GM20000 (cell line): Measurements from ENCODE around the gene NELL1.

ENCODE experiments used
- DNase-seq: peaks from one replicate; pipeline ENCODE4 v3.0.0; 2012; ENCODE audit warnings: low spot score
- TF ChIP-seq, protein P1 (sequence below): IDR thresholded peaks from 2 replicates; pipeline ENCODE4 v1.5.1; 2012; ENCODE audit warnings: mild to moderate bottlenecking, control low read depth; ENCODE audit errors: extremely low read depth, missing control alignments

The NELL1 gene

DNA sequence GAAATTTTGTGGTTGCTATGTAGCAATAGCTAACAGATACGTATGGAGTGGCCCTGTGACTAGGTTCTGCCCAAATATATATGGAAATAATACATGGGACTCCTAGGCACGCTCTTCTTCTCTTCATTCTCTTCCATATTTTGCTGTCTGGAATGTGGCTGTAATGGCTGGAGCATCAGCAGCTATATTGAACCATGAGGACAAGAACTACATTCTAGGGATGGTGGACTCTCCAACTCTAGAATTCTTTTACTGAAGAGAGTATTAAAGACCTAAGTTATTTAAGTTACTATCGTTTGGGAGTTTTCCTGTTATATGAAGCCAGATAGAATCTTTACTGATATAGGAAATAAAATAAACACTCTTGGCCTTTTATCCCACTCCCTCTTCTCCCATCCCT lies 7.5 kb upstream of the NELL1 start:
- DNase-seq, result no peak
- TF ChIP-seq, protein P1, sequence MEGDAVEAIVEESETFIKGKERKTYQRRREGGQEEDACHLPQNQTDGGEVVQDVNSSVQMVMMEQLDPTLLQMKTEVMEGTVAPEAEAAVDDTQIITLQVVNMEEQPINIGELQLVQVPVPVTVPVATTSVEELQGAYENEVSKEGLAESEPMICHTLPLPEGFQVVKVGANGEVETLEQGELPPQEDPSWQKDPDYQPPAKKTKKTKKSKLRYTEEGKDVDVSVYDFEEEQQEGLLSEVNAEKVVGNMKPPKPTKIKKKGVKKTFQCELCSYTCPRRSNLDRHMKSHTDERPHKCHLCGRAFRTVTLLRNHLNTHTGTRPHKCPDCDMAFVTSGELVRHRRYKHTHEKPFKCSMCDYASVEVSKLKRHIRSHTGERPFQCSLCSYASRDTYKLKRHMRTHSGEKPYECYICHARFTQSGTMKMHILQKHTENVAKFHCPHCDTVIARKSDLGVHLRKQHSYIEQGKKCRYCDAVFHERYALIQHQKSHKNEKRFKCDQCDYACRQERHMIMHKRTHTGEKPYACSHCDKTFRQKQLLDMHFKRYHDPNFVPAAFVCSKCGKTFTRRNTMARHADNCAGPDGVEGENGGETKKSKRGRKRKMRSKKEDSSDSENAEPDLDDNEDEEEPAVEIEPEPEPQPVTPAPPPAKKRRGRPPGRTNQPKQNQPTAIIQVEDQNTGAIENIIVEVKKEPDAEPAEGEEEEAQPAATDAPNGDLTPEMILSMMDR, result no peak

DNA sequence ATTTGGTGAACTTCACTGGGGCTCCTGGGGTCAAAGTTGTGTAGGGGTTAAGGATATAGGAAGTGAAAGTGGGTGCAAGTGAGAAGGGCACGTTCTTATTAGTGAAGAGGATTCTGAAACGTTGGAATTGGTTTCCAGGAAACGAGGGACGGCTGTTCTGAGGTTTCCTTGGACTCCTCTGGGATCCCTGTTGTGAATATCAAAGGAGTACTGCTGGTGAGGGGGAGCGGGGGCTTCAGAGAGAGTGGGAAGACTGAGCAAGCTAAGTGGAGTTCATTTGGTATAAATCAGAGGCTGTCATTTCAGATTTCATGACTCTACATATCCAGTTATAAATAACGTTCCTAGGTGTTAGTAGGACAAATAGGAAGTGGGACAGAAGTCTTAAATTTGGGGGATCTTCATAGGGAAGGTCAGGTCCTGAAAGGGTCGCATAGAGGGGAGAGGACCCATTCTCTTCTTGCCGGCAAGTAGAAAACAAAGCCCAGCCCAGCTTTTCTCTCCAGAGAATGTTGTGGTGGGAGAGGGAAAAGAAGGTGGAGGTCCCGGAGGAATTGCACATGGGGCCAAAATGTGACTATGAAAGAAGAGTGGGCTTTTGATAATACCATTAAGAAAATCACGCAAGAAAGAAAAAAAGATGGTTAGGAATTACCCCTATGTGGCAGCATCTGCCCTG lies 1.1 kb upstream of the NELL1 start:
- no peak for DNase-seq
- TF ChIP-seq, protein P1, result no peak

DNA sequence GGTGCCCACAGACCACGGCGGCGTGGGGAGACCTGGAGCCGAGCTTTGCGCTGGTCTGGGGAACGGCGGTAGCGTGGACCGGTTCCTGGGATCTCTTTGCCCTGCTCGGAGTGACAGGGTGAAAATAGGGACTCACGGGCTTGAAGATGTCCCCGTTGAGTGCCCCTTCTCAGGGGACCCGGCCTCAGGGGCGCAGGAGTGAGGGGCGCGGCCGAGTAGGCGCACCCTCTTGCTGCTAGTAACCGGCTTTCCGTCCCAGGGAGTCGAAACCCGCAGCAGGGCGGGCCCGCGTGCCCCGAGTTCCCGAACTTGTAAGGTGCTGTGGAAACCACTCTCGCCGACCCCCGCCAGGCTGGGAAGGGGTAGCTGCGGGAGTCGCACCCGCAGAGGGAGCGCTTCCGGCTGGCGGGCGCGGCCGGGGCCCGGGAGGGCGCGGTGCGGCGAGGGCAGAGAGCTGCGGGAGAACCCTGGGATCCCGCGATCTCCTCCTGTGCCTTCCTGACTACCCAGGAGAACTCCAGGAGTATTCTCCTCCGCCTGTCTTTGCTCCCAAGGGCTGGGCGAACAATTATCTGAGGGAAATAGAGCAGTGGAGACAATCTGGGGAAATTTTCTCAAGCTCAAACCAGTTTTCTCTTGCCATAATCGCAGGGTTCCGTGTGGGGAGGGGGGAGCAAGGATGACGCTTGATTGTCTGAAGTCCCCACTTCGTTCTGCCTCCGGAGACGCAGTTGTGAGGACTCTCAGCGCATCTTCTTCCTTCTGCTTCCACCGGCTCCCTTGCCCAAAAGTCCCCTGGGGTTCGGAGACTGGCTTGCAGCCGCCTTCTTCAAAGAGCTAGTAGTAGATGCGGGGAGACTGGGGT lies 666 bp downstream of the NELL1 start:
- TF ChIP-seq, protein P1, result no peak
- peak; percentile 39 for DNase-seq

DNA sequence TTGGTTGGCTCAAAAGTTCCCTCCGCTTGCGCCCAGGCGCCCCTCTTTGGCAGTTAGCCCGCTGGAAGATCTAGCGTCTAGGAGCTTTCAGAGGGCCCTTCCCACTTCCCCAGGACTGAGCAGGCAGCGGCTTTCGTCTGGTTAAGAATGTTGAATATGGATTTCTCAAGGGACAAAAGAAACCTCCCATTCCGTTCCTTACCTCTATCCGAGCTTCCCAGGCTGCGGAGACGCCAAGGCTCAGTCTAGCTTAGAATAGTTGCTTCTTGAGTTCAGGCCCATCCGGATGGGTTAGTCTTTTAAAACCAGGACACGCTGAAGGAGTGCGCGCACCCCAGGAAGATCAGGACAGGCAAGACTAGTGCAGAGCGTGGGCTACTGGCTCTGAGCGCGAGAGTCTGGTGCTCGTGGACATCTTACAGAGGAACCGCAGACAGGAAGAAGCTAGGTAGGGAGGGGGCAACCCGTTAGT lies 1.6 kb downstream of the NELL1 start:
- TF ChIP-seq, protein P1, result no peak

DNA sequence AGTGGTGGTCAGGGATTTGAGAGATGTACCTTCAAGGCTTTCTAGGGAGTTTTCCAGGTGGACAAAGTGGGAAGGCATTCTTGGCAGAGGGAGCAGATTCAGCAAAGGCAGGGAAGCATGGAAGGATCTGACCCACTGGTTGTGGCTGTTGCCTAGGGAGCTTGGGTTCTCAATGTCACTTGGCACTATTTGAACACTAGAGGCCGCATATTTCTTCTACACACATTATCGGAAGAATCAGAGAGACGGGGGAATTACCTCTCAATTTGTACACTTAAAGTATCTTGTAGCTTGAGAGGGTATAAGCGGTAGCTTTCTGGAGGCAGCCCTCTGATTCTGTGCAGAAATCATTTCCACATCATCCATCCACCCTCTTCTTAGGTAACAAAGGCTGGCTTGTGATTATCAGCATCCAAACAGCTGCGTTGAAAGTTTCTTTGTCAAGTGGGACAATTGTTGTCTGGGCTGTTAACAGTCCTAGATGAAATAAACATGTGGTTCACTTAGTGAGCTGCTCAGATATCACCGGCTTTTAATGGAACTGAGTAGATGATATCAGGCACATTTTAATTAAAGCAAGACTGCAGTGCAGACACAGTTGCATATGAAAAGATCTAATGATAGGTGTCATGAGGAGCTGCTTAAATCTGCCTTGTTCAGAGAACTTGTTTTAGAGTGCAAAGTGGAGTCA lies 2.6 kb downstream of the NELL1 start:
- DNase-seq, result peak; percentile 38
- TF ChIP-seq, protein P1, result no peak

More for the DNA sequence above, 1.6 kb downstream of the NELL1 start:
- no peak for DNase-seq

DNA sequence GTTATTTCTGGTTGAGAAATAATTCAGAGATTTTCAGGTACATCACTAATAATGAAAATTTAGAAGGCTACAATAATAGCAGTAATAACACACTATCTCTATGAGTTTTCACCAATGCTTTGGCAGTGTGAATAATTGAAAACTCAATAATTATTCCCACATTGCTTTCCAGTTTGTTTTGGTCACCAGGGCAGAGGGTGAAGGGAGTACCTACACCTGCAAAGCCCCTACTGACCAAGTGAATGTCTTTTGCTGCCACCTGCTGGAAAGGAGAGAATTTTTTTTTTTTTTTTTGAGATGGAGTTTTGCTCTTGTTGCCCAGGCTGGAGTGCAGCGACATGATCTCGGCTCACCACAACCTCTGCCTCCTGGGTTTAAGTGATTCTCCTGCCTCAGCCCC lies 3.2 kb downstream of the NELL1 start:
- peak; percentile 55 for DNase-seq
- TF ChIP-seq, protein P1, result peak; percentile 17
